SK-N-MC (cell line): ENCODE results near the gene SCNN1B.

Experiments used
- EZH2 ChIP-seq: fragments of 200-600 bp; sonication (generic); IDR thresholded peaks from one replicate; pipeline ENCODE4 v1.6.1; 2017; ENCODE audit warnings: antibody characterized with exemption
- FOXP2 ChIP-seq: optimal IDR thresholded peaks from 2 replicates; pipeline ENCODE3; 2011; ENCODE audit warnings: mild to moderate bottlenecking, moderate library complexity; ENCODE audit not compliant: insufficient read depth; ENCODE audit errors: extremely low read length, control extremely low read depth
- POLR2AphosphoS5 ChIP-seq: IDR thresholded peaks from 2 replicates; pipeline ENCODE4 v1.6.1; 2012; ENCODE audit warnings: mild to moderate bottlenecking, low read depth, low read length, borderline replicate concordance

DNA sequence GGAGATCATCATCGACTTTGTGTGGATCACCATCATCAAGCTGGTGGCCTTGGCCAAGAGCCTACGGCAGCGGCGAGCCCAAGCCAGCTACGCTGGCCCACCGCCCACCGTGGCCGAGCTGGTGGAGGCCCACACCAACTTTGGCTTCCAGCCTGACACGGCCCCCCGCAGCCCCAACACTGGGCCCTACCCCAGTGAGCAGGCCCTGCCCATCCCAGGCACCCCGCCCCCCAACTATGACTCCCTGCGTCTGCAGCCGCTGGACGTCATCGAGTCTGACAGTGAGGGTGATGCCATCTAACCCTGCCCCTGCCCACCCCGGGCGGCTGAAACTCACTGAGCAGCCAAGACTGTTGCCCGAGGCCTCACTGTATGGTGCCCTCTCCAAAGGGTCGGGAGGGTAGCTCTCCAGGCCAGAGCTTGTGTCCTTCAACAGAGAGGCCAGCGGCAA is 78.4 kb downstream of the SCNN1B start:
- no peak for TF ChIP-seq POLR2AphosphoS5
- TF ChIP-seq EZH2, result no peak
- no peak for TF ChIP-seq FOXP2
